ENCODE measurements around the gene TTC28. TPM values are rescaled to one million over a fixed set of nuclear protein-coding genes. Genes with fewer than 3 reads are reported as not detected.

The TTC28 gene
- polyA plus RNA-seq, 3 donors from 2014 or later, result 0.03 to 0.65 TPM; not detected in 1

DNA sequence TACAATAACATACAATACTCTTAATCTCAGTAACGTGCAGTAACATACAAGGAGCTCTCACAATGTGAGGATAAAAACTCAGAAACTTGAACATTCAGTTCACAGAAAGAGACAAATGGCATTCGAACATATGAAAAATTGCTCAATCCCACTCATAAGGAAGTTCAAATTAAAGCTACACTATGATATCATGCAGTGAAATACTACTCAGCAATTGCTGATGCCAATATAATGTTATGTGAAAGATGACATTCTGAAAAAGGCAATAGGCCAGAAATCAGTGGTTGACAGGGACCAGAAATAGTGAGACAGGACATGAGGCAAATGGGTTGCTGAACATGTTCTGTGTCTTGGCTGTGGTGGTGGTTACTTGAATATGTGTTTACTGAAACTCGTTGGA, 726.9 kb downstream of the TTC28 start:
- Mint-ChIP-seq H3K27ac (no peak overlapping the region), H3K9me3 (no peaks in the 10 kb centered on the region), H3K36me3 (peaks cover 0 to 9% (median 6%) of the 10 kb centered on the region in 3 donors), H3K4me3 (no peak overlapping the region), H3K4me1 (no peaks in the 10 kb centered on the region), H3K27me3 (ENCODE audit: low read depth in 3 of 3) (no peaks in the 10 kb centered on the region)
- DNase-seq, result no peak

DNA sequence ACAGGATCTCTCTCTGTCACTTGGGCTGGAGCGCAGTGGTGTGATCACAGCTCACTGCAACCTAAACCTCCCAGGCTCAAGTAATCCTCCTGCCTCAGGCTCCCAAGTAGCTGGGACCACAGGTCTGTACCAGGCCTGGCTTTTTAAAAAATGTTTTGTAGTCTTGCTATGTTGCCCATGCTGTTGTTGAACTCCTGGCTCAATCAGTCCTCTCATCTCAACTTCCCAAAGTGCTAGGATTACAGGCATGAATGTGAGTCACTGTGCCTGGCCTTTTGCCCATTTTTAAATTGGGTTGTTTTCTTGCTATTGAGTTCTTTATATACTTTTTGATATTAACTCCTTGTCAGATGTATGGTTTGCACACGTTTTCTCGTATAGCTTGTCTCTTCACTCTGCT, 727.5 kb downstream of the TTC28 start:
- DNase-seq, result no peak
- no peaks in the 10 kb centered on the region for H3K4me1 Mint-ChIP-seq
- H3K9me3 Mint-ChIP-seq, result no peaks in the 10 kb centered on the region
- peaks cover 0 to 6% (median 5%) of the 10 kb centered on the region in 3 donors for H3K36me3 Mint-ChIP-seq
- H3K4me3 Mint-ChIP-seq, result no peak overlapping the region
- no peak overlapping the region for H3K27ac Mint-ChIP-seq
- H3K27me3 Mint-ChIP-seq (ENCODE audit: low read depth in 3 of 3), result no peaks in the 10 kb centered on the region

DNA sequence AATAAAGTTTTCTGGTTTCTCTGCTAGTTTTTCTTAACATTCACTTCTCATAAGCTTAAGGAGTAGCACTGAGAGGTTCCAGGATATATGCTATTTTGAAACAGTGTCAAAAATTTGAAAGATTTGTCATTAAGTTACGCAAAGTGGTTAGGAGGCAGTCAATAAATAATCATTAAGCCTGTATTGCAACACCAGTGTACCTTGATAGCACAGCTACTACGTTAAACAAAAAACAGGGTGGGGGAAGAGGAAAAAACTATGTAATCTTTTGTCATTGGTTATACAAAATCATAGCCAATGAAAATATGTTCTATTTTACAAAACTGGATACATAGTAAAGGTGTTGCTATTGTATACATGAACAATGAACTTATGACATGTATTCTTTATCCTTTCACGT, 730.2 kb downstream of the TTC28 start:
- Mint-ChIP-seq H3K4me3 (no peak overlapping the region), H3K4me1 (no peaks in the 10 kb centered on the region), H3K36me3 (peaks cover 4 to 10% (median 6%) of the 10 kb centered on the region in 3 donors), H3K9me3 (no peaks in the 10 kb centered on the region), H3K27me3 (ENCODE audit: low read depth in 3 of 3) (peaks cover 0 to 2% (median 0%) of the 10 kb centered on the region in 3 donors), H3K27ac (no peak overlapping the region)
- DNase-seq, result no peak

DNA sequence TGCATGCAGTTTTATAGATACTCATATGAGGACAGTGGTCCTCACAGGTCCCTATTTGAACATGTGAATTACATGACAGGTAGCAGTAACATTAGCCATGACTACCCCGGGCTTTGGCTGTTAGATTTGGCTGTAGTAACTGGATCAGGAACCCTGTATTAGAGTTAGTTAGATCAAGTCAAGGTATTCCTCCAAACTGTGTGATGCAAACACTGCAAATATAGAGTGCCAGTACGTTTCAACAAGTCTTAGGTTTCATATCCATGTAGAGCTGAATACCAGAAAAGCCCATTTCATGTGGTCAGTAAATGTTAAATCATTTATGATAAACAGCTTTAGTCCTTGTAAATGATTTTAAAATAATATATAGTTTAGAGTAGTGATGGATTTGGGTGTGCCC, 731.1 kb downstream of the TTC28 start:
- no peak overlapping the region for H3K27ac Mint-ChIP-seq
- no peaks in the 10 kb centered on the region for H3K4me1 Mint-ChIP-seq
- peaks cover 0 to 2% (median 0%) of the 10 kb centered on the region in 3 donors for H3K27me3 Mint-ChIP-seq (ENCODE audit: low read depth in 3 of 3)
- H3K36me3 Mint-ChIP-seq, result peaks cover 4 to 10% (median 6%) of the 10 kb centered on the region in 3 donors
- H3K4me3 Mint-ChIP-seq, result no peak overlapping the region
- DNase-seq, result no peak
- H3K9me3 Mint-ChIP-seq, result no peaks in the 10 kb centered on the region

DNA sequence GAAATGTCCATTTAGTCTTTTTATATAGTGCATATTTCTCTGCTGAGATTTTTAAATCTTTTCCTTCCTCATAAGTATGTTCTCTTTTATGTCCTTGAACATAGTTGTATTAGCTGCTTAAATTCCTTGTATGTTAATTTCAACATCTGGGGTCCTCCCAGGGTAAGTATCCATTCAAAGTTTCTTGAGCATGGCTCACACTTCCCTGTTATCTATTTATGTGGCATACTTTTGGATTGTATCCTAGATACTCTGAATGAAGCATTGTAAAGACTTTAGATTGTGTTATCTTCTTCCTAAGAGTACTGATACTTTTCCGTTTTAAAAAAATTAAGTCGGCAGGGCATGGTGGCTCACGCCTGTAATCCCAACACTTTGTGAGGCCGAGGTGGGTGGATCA, 732.2 kb downstream of the TTC28 start:
- no peak for DNase-seq
- H3K36me3 Mint-ChIP-seq, result peaks cover 4 to 10% (median 6%) of the 10 kb centered on the region in 3 donors
- H3K27me3 Mint-ChIP-seq (ENCODE audit: low read depth in 3 of 3), result peaks cover 0 to 2% (median 0%) of the 10 kb centered on the region in 3 donors
- no peak overlapping the region for H3K4me3 Mint-ChIP-seq
- no peaks in the 10 kb centered on the region for H3K9me3 Mint-ChIP-seq
- H3K27ac Mint-ChIP-seq, result no peak overlapping the region
- H3K4me1 Mint-ChIP-seq, result no peaks in the 10 kb centered on the region

DNA sequence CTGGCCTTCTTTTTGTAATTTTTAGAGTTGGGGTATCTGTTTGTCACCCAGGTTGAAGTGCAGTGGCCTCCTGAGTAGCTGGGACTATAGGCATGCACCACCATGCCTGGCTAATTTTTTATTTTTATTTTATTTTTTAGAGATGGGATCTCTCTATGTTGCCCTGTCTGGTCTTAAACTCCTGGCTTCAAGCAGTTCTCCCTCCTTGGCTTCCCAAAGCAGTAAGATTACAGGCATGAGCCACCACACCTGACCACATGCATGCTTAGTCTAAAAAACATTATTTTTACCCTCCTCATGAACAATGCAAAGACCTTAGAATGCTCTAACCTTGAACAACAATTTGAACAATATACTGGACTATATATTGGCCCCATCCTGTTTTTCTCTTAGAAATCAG, 738.5 kb downstream of the TTC28 start:
- H3K27me3 Mint-ChIP-seq (ENCODE audit: low read depth in 3 of 3), result no peaks in the 10 kb centered on the region
- no peak for DNase-seq
- no peak overlapping the region for H3K4me3 Mint-ChIP-seq
- H3K9me3 Mint-ChIP-seq, result no peaks in the 10 kb centered on the region
- no peaks in the 10 kb centered on the region for H3K4me1 Mint-ChIP-seq
- no peak overlapping the region for H3K27ac Mint-ChIP-seq
- H3K36me3 Mint-ChIP-seq, result peaks cover 0 to 16% (median 15%) of the 10 kb centered on the region in 3 donors

DNA sequence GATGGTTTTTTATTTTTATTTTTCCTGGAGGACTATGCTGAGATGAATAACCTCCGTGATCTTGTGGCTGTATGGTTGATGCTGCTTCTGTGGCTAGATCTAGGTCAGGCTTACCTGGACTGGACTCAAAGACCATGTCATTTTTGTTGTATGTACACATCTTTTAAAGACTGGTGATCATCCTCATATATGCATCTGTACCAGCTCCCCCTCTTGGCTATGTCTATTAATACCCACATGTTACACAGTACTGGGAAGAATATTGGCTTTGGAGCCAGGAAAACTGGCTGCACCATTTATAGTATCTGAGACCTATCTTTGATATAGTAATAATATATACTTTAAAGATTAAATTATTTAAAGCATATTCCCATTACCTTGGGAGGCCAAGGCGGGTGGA, 742.2 kb downstream of the TTC28 start:
- H3K27ac Mint-ChIP-seq, result no peak overlapping the region
- H3K36me3 Mint-ChIP-seq, result peaks cover 0 to 11% (median 11%) of the 10 kb centered on the region in 3 donors
- peaks cover 0 to 5% (median 0%) of the 10 kb centered on the region in 3 donors for H3K27me3 Mint-ChIP-seq (ENCODE audit: low read depth in 3 of 3)
- no peak for DNase-seq
- H3K4me1 Mint-ChIP-seq, result no peaks in the 10 kb centered on the region
- H3K4me3 Mint-ChIP-seq, result no peak overlapping the region
- no peaks in the 10 kb centered on the region for H3K9me3 Mint-ChIP-seq

DNA sequence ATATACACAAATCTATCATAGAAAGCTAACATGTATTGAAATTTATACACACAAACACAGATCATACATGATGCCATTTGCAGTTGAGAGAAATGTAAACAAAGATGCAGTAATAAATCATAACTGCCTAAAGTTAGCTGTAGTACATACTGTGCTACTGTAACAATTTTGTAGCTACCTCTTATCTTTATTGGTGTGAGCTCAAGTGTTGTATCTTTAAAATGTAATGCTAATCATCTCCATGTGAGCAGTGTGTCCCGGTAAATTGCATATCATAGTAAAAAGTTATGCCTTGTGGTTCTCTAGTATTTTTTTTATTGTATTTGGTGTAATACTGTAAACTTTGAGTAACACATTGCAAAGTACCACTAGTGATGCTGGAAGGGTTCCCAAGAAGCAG, 743.7 kb downstream of the TTC28 start:
- Mint-ChIP-seq H3K9me3 (no peaks in the 10 kb centered on the region), H3K4me3 (no peak overlapping the region), H3K36me3 (peaks cover 0 to 6% (median 0%) of the 10 kb centered on the region in 3 donors), H3K27ac (no peak overlapping the region), H3K4me1 (no peaks in the 10 kb centered on the region), H3K27me3 (ENCODE audit: low read depth in 3 of 3) (peaks cover 0 to 5% (median 0%) of the 10 kb centered on the region in 3 donors)
- DNase-seq, result no peak

DNA sequence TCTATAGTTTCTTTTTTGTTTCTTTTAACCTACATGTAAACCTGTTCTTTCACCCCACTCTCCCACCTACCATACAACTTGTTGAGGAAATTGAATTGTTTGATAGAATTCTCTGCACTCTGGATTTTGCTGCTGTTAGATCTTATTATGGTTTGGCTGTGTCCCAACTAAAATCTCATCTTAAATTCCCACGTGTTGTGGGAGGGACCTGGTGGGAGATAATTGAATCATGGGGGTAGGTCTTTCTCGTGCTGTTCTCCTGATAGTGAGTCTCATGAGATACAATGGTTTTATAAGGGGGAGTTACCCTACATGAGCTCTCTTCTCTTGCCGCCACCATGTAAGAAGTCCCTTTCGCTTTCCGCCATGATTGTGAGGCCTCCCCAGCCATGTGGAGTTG, 745.6 kb downstream of the TTC28 start:
- Mint-ChIP-seq H3K4me3 (no peak overlapping the region), H3K4me1 (no peaks in the 10 kb centered on the region), H3K27ac (no peak overlapping the region), H3K36me3 (peaks cover 0 to 6% (median 0%) of the 10 kb centered on the region in 3 donors), H3K27me3 (ENCODE audit: low read depth in 3 of 3) (peaks cover 0 to 5% (median 0%) of the 10 kb centered on the region in 3 donors), H3K9me3 (no peaks in the 10 kb centered on the region)
- DNase-seq, result no peak

DNA sequence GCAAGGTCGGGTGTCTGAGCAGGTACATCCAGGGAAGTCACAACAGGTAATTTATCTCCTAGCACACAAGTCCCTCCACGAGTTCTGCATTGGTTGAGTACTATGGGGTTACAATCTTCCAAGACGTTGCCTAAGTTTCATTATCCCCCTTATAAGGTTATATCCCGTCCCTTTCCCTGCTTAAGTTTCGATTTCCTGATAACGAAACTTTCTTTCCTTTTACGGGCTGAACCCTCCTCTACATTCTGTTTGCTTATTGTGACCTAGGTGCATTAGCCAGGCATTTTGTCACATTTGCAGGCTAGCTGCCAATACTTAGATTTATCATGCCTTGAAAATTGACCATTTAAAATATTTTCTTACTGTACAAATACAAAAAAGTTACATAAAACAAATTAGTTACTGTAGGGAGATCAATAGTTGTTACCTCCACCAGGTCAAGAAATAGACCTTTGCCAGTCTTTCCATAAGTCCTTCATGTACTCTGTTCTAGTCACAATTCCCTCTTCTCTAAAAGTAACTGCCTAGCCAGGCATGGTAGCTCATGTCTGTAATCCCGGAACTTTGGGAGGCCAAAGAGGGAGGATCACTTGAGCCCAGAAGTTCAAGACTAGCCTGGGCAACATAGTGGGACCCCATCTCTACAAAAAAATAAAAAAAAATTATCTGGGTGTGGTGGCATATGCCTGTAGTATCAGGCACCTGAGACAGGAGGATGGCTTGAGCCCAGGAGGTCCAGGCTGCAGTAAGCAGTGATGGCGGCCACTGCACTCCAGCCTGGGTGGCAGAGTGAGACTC, 746.3 kb downstream of the TTC28 start:
- Mint-ChIP-seq H3K4me3 (no peak overlapping the region), H3K27me3 (ENCODE audit: low read depth in 3 of 3) (peaks cover 0 to 5% (median 0%) of the 10 kb centered on the region in 3 donors), H3K36me3 (peaks cover 0 to 6% (median 0%) of the 10 kb centered on the region in 3 donors), H3K27ac (no peak overlapping the region), H3K4me1 (no peaks in the 10 kb centered on the region), H3K9me3 (no peaks in the 10 kb centered on the region)
- no peak for DNase-seq

DNA sequence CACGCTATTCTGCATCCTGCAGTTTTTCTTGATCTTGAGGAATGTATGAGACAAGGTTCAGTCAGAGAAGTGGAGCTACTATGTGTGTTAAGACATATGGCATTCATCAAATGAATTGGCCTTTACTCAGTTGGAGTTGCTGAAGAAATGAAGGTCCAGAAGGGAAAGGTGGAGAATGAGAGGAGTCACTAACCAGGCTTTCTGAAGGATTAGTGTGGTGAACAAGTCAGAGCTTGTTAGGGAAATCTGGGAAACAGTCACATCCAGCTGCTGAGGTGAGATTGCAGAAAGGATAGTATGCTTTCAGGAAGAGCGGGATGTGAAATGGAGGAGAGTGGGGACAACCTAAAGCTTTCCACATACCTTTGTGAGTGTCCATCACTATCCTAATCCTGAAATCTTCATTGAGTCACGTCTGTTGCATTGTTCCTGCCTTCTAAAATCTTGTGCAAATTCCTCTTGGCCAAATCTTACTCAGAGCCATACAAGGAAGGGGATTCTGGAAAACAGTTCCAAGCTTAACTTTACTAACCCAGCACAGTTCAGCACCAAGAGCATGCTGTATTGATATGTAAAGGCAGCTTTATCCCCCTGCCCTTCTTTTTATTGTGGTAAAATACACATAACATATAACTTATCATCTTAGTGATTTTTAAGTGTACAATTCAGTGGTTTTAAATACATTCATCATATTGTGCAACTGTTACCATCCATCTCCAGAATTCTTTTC, 749.1 kb downstream of the TTC28 start:
- H3K27ac Mint-ChIP-seq, result no peak overlapping the region
- peaks cover 0 to 5% (median 0%) of the 10 kb centered on the region in 3 donors for H3K27me3 Mint-ChIP-seq (ENCODE audit: low read depth in 3 of 3)
- no peak overlapping the region for H3K4me3 Mint-ChIP-seq
- no peaks in the 10 kb centered on the region for H3K36me3 Mint-ChIP-seq
- no peaks in the 10 kb centered on the region for H3K9me3 Mint-ChIP-seq
- no peaks in the 10 kb centered on the region for H3K4me1 Mint-ChIP-seq
- DNase-seq, result no peak

Other genes starting within 250 kb of the TTC28 start
- 10 to 100 TPM in 1 of 3 donors, 1 to 10 TPM in 2; 6.2 to 10.6 (median 9.6) TPM for gene CHEK2, start 62.0 kb upstream of the TTC28 start, polyA plus RNA-seq
- 10 to 100 TPM; 32.5 to 36.3 (median 35.8) TPM for gene HSCB, start 62.2 kb upstream of the TTC28 start, polyA plus RNA-seq
- gene CCDC117, start 92.9 kb upstream of the TTC28 start, polyA plus RNA-seq, result 10 to 100 TPM; 13.7 to 21.4 (median 14.7) TPM
- gene XBP1, start 120.7 kb upstream of the TTC28 start, polyA plus RNA-seq, result 1,000 to 10,000 TPM in 1 of 3 donors, 100 to 1,000 TPM in 2; 600 to 1,153 (median 962) TPM
- under 1 TPM; 0.06 to 0.28 (median 0.18) TPM for gene ZNRF3, start 203.7 kb upstream of the TTC28 start, polyA plus RNA-seq